Measurements from ENCODE around the gene NAALADL2. TPM values are rescaled to one million over a fixed set of nuclear protein-coding genes. Genes with fewer than 3 reads are reported as not detected.

The NAALADL2 gene
- total RNA-seq, 1 experiment from 2014 or later: 12.8 TPM

DNA sequence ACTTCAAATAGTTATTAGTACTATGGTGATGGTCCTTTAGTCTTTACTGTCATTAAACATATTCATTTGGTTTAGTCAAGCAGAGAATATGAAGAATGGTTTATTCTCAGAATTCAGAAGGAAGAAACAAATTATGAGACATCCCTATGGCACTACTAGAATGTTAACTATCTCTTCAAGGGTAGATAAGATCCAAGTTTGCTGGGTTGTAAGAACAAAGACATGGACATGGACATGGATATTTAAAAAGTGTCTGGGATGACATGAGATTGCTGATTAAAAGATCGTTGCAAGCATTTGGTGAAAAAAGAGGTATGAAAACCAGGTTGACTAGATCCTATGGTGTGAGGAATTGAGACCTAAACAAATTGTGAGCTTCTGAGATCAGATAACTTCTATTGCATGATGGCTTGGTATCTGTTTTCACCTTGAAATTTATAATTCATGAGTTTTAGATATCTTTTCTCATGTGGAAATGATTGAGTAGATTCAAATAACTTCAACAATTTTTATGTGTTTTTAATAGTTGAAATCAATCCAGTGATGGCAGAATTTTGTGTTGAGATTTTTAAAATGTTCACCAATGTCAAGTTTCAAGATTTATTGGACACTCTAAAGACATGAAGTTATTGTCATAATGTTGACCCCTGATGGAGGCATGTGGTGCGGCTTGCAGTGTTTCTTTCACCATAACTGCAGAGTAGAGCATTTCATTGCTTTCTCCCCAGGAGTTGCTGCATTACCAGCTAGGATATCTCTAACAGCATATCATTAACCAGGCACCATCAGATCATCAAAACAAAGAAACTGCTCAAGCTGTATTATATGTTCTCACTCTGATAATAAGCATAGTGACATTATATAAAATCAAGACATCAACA, 72.6 kb downstream of the NAALADL2 start:
- Histone ChIP-seq H3K9me3 (ENCODE audit: insufficient read depth, low read depth) (no peaks in the 10 kb centered on the region), H3K27ac (no peak overlapping the region), H2AFZ (no peak overlapping the region), H3K79me2 (ENCODE audit: low read depth) (no peaks in the 10 kb centered on the region), H3K36me3 (ENCODE audit: low read depth) (no peaks in the 10 kb centered on the region), H3F3A (ENCODE audit: insufficient read depth, low read depth) (no peaks in the 10 kb centered on the region; the same call in 1 of the 2 replicates), H3K9me2 (ENCODE audit: insufficient read depth) (no peaks in the 10 kb centered on the region), H3K4me3 (no peak overlapping the region), H3K27me3 (ENCODE audit: insufficient read depth, low read depth) (no peaks in the 10 kb centered on the region), H3K4me1 (replicated peaks; ENCODE audit: insufficient read depth) (no peaks in the 10 kb centered on the region), H4K20me1 (ENCODE audit: insufficient read depth) (no peaks in the 10 kb centered on the region), H3K4me2 (no peak overlapping the region)
- no TSS peak for BruUV-seq (replicated peaks)
- CTCF ChIA-PET: no interaction called here
- POLR2A ChIA-PET (ENCODE audit: unreplicated experiment): no interaction called here
- DNase-seq: no peak
- TF ChIP-seq EZH2 (IDR thresholded peaks at IDR 0.05; ENCODE audit: low read depth): no peak
- TF ChIP-seq, protein P1, sequence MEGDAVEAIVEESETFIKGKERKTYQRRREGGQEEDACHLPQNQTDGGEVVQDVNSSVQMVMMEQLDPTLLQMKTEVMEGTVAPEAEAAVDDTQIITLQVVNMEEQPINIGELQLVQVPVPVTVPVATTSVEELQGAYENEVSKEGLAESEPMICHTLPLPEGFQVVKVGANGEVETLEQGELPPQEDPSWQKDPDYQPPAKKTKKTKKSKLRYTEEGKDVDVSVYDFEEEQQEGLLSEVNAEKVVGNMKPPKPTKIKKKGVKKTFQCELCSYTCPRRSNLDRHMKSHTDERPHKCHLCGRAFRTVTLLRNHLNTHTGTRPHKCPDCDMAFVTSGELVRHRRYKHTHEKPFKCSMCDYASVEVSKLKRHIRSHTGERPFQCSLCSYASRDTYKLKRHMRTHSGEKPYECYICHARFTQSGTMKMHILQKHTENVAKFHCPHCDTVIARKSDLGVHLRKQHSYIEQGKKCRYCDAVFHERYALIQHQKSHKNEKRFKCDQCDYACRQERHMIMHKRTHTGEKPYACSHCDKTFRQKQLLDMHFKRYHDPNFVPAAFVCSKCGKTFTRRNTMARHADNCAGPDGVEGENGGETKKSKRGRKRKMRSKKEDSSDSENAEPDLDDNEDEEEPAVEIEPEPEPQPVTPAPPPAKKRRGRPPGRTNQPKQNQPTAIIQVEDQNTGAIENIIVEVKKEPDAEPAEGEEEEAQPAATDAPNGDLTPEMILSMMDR (conservative IDR thresholded peaks at IDR 0.05): no peak
- intact Hi-C loops (cut with micrococcal nuclease; ENCODE audit: unreplicated experiment): no loop called here

DNA sequence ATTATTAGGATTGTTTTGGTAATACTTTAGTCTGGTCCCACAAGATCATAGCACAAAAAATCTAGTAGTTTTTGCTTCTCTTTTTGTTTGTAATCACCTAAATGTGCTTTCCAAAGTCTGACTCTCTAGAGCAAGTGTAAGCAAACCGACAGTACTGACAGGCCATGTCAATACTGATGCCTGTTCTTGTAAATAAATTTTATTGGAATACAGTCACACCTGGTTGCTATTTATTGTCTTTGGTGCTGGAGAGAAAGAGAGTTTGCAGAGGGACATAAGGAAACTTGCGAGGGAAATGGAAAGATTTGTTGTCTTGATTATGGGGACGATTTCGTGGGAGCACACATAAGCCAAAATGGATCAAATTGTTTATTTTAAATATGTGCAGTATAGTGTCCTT, 77.5 kb downstream of the NAALADL2 start:
- Histone ChIP-seq H3K27ac (no peak overlapping the region), H3K4me3 (no peak overlapping the region), H3K4me2 (no peak overlapping the region), H4K20me1 (ENCODE audit: insufficient read depth) (no peaks in the 10 kb centered on the region), H3K9me2 (ENCODE audit: insufficient read depth) (no peaks in the 10 kb centered on the region), H3K4me1 (replicated peaks; ENCODE audit: insufficient read depth) (no peaks in the 10 kb centered on the region), H3K9me3 (ENCODE audit: insufficient read depth, low read depth) (no peaks in the 10 kb centered on the region), H3F3A (ENCODE audit: insufficient read depth, low read depth) (no peaks in the 10 kb centered on the region), H2AFZ (0 out of 2 replicates have a peak overlapping the region, but pooled peaks have one; percentile 4), H3K36me3 (ENCODE audit: low read depth) (no peaks in the 10 kb centered on the region), H3K79me2 (ENCODE audit: low read depth) (no peaks in the 10 kb centered on the region), H3K27me3 (ENCODE audit: insufficient read depth, low read depth) (no peaks in the 10 kb centered on the region)
- CTCF ChIA-PET: no interaction called here
- intact Hi-C loops (cut with micrococcal nuclease; ENCODE audit: unreplicated experiment): no loop called here
- BruUV-seq (replicated peaks): no TSS peak
- DNase-seq: no peak
- POLR2A ChIA-PET (ENCODE audit: unreplicated experiment): no interaction called here
- TF ChIP-seq EZH2 (IDR thresholded peaks at IDR 0.05; ENCODE audit: low read depth): no peak
- TF ChIP-seq, protein P1 (conservative IDR thresholded peaks at IDR 0.05): no peak

DNA sequence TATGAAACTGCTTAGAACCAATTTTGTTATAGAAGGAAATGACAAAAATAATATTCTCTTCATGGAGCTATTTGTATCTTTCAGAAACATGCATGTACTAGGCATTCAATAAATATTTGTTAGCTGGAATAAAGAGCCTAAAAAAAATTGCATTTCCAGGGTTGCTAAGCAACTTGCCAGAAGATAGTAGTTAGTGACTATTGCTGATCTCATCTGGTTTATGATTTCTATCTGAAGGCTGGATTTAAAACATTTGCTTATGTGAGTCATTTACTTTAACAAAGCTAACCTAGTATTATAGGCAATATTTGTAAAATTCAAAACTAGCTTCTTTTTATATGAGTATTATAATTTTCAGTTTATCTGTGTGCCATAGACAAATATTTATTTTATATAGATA, 78.3 kb downstream of the NAALADL2 start:
- POLR2A ChIA-PET (ENCODE audit: unreplicated experiment): interaction anchor here (0.6 kb wide), 1 partner anchor 70 kb away, joined by 5 read pairs; no protein-coding TSS in a partner anchor
- no peaks in the 10 kb centered on the region for H3K4me1 ChIP-seq (replicated peaks; ENCODE audit: insufficient read depth)
- intact Hi-C loops (cut with micrococcal nuclease; ENCODE audit: unreplicated experiment): no loop called here
- H3K4me2 ChIP-seq: no peak overlapping the region
- H3K9me2 ChIP-seq (ENCODE audit: insufficient read depth): no peaks in the 10 kb centered on the region
- H3F3A ChIP-seq (ENCODE audit: insufficient read depth, low read depth): no peaks in the 10 kb centered on the region
- BruUV-seq (replicated peaks): no TSS peak
- no peak overlapping the region for H3K4me3 ChIP-seq
- no peak overlapping the region for H3K27ac ChIP-seq
- CTCF ChIA-PET: no interaction called here
- no peaks in the 10 kb centered on the region for H4K20me1 ChIP-seq (ENCODE audit: insufficient read depth)
- no peak overlapping the region for H2AFZ ChIP-seq
- no peaks in the 10 kb centered on the region for H3K9me3 ChIP-seq (ENCODE audit: insufficient read depth, low read depth)
- no peaks in the 10 kb centered on the region for H3K36me3 ChIP-seq (ENCODE audit: low read depth)
- no peaks in the 10 kb centered on the region for H3K79me2 ChIP-seq (ENCODE audit: low read depth)
- TF ChIP-seq EZH2 (IDR thresholded peaks at IDR 0.05; ENCODE audit: low read depth): no peak
- TF ChIP-seq, protein P1 (conservative IDR thresholded peaks at IDR 0.05): no peak
- DNase-seq: no peak
- H3K27me3 ChIP-seq (ENCODE audit: insufficient read depth, low read depth): no peaks in the 10 kb centered on the region
